Measurements from ENCODE around the gene GAS6.
A peak's percentile ranks its signal among the peaks of the same experiment; 100 is the strongest.

The GAS6 gene

GRCh38 chr13:113904411-113904810 lies 40.5 kb upstream of the GAS6 start:
- peak; percentile 56 for TF ChIP-seq CTCF (IDR thresholded peaks at IDR 0.05; ENCODE audit: low read length, missing control alignments)
- H3K4me3 ChIP-seq (replicated peaks; ENCODE audit: low read depth, low read length), result no peak overlapping the region
- DNase-seq (ENCODE audit: low read depth), result peak; percentile 49

GRCh38 chr13:113903912-113904311 lies 40.0 kb upstream of the GAS6 start:
- TF ChIP-seq CTCF (IDR thresholded peaks at IDR 0.05; ENCODE audit: low read length, missing control alignments), result no peak
- no peak overlapping the region for H3K4me3 ChIP-seq (replicated peaks; ENCODE audit: low read depth, low read length)
- DNase-seq (ENCODE audit: low read depth), result no peak

GRCh38 chr13:113902986-113903775 lies 39.3 kb upstream of the GAS6 start:
- H3K4me3 ChIP-seq (replicated peaks; ENCODE audit: low read depth, low read length), result no peak overlapping the region
- TF ChIP-seq CTCF (IDR thresholded peaks at IDR 0.05; ENCODE audit: low read length, missing control alignments), result no peak
- no peak for DNase-seq (ENCODE audit: low read depth)

GRCh38 chr13:113902481-113902880 lies 38.6 kb upstream of the GAS6 start:
- no peak overlapping the region for H3K4me3 ChIP-seq (replicated peaks; ENCODE audit: low read depth, low read length)
- DNase-seq (ENCODE audit: low read depth), result peak; percentile 29
- TF ChIP-seq CTCF (IDR thresholded peaks at IDR 0.05; ENCODE audit: low read length, missing control alignments), result no peak

- DNase-seq (ENCODE audit: low read depth), result no peak
- H3K4me3 ChIP-seq (replicated peaks; ENCODE audit: low read depth, low read length), result no peak overlapping the region
- no peak for TF ChIP-seq CTCF (IDR thresholded peaks at IDR 0.05; ENCODE audit: low read length, missing control alignments)
Observed at GRCh38 chr13:113901642-113902041, 37.8 kb upstream of the GAS6 start.

- TF ChIP-seq CTCF (IDR thresholded peaks at IDR 0.05; ENCODE audit: low read length, missing control alignments), result no peak
- DNase-seq (ENCODE audit: low read depth), result no peak
- H3K4me3 ChIP-seq (replicated peaks; ENCODE audit: low read depth, low read length), result no peak overlapping the region
Observed at GRCh38 chr13:113901231-113901630, 37.4 kb upstream of the GAS6 start.

GRCh38 chr13:113900646-113901045 lies 36.8 kb upstream of the GAS6 start:
- H3K4me3 ChIP-seq (replicated peaks; ENCODE audit: low read depth, low read length), result no peak overlapping the region
- no peak for TF ChIP-seq CTCF (IDR thresholded peaks at IDR 0.05; ENCODE audit: low read length, missing control alignments)
- no peak for DNase-seq (ENCODE audit: low read depth)

Measured in fibroblast of pulmonary artery (primary cell).